VCaP (cell line): ENCODE results near the gene NR5A1.

ENCODE experiments used
- H3K27ac ChIP-seq: fragments of 450-650 bp; 2 replicates; pipeline ENCODE4 v1.5.1; 2017
- CTCF ChIP-seq: fragments of 450-650 bp; conservative IDR thresholded peaks from 2 replicates; pipeline ENCODE4 v1.5.1; 2017; ENCODE audit warnings: mild to moderate bottlenecking, moderate library complexity

Gene NR5A1

GRCh38 chr9:124473310-124473709 lies 33.9 kb downstream of the NR5A1 start:
- no peak for TF ChIP-seq CTCF
- no peak overlapping the region for H3K27ac ChIP-seq

GRCh38 chr9:124472770-124473169 lies 34.4 kb downstream of the NR5A1 start:
- H3K27ac ChIP-seq = no peak overlapping the region
- TF ChIP-seq CTCF = no peak

GRCh38 chr9:124471761-124472160 lies 35.4 kb downstream of the NR5A1 start:
- no peak for TF ChIP-seq CTCF
- no peak overlapping the region for H3K27ac ChIP-seq

GRCh38 chr9:124470726-124471125 lies 36.5 kb downstream of the NR5A1 start:
- H3K27ac ChIP-seq = no peak overlapping the region
- TF ChIP-seq CTCF = no peak

GRCh38 chr9:124470306-124470705 lies 36.9 kb downstream of the NR5A1 start:
- H3K27ac ChIP-seq = no peak overlapping the region
- TF ChIP-seq CTCF = no peak

- TF ChIP-seq CTCF = no peak
- no peak overlapping the region for H3K27ac ChIP-seq
Measured at GRCh38 chr9:124469011-124469832, 38.0 kb downstream of the NR5A1 start.

- H3K27ac ChIP-seq = no peak overlapping the region
- no peak for TF ChIP-seq CTCF
Measured at GRCh38 chr9:124468061-124468740, 39.0 kb downstream of the NR5A1 start.
